Esophagus squamous epithelium (tissue), 4 donors: ENCODE results near the gene WSB1.
A peak's percentile ranks its signal among the peaks of the same experiment; 100 is the strongest.

Experiments used
- CTCF ChIP-seq, 6 experiments: fragments of 450-650 bp in 4 of 6; fragments of 200-600 bp in 2 of 6; sonication (generic) in 2 of 6; IDR thresholded peaks; one replicate each; pipeline ENCODE4 v1.5.1; 2016 to 2019; ENCODE audit warnings: antibody characterized with exemption in 6 of 6, mild to moderate bottlenecking in 4 of 6, moderate library complexity in 4 of 6
- POLR2A ChIP-seq, 4 donors: fragments of 450-650 bp; IDR thresholded peaks; one replicate each; pipeline ENCODE4 v1.6.1; 2017; ENCODE audit warnings: antibody characterized with exemption in 4 of 4, mild to moderate bottlenecking in 4 of 4, moderate library complexity in 3 of 4

- TF ChIP-seq CTCF (IDR thresholded peaks at IDR 0.05): peak; percentile 76 to 96 (median 94)
- TF ChIP-seq POLR2A (IDR thresholded peaks at IDR 0.05): no peak
Measured at GRCh38 chr17:27332485-27333409, 38.8 kb downstream of the WSB1 start.
